IPS-15b (cell line): Measurements from ENCODE around the gene KSR1.

Experiments used
- H3K27me3 ChIP-seq: one replicate; pipeline ENCODE4 v1.6.1; 2013; ENCODE audit warnings: low read length; ENCODE audit not compliant: control insufficient read depth, insufficient read depth
- H3K36me3 ChIP-seq: one replicate; pipeline ENCODE4 v1.6.1; 2013; ENCODE audit warnings: low read length; ENCODE audit not compliant: control insufficient read depth, insufficient read depth
- H3K4me1 ChIP-seq: one replicate; pipeline ENCODE4 v1.6.1; 2013; ENCODE audit warnings: mild to moderate bottlenecking, low read length; ENCODE audit not compliant: control insufficient read depth, insufficient read depth
- H3K4me3 ChIP-seq: one replicate; pipeline ENCODE4 v1.5.1; 2013; ENCODE audit warnings: low read depth, low read length
- H3K9ac ChIP-seq: one replicate; pipeline ENCODE4 v1.6.1; 2013; ENCODE audit warnings: low read depth, mild to moderate bottlenecking, low read length
- H3K9me3 ChIP-seq: one replicate; pipeline ENCODE4 v1.6.1; 2013; ENCODE audit warnings: mild to moderate bottlenecking, low read length; ENCODE audit not compliant: control insufficient read depth, insufficient read depth

KSR1 gene

DNA sequence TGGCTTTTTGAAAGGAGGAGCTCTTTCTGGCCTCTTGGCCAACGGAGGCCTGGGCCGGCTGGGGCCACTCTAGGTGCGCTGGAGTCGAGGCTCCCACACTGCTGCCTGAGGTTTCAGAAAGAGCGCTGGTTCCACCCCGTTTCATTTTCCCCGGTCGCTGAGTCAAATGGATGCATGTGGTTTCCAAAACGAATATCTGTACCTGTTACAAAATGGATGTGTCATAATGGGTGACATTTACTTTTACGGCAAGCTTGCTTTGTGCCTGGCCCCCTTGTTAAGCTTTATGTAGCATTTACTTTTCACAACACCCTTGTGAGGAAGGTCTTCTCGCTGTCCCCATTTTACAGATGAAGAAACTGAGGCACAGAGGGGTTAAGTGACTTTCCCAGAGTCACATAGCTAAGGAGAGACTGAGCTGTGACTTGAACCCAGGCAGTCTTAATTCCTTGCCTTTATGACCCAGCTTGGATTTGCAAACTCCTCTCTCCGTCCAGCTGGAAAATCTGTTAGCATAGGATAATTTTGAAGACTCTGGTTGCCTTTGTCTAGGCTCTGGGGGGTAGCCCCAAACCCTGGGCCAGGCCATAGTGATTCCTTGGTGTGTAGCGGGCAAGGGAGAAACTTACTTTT, 10.6 kb downstream of the KSR1 start:
- Histone ChIP-seq H3K27me3 (no peaks in the 10 kb centered on the region), H3K9me3 (no peaks in the 10 kb centered on the region), H3K4me1 (peaks cover 2% of the 10 kb centered on the region), H3K4me3 (no peak overlapping the region), H3K36me3 (no peaks in the 10 kb centered on the region), H3K9ac (no peak overlapping the region)

DNA sequence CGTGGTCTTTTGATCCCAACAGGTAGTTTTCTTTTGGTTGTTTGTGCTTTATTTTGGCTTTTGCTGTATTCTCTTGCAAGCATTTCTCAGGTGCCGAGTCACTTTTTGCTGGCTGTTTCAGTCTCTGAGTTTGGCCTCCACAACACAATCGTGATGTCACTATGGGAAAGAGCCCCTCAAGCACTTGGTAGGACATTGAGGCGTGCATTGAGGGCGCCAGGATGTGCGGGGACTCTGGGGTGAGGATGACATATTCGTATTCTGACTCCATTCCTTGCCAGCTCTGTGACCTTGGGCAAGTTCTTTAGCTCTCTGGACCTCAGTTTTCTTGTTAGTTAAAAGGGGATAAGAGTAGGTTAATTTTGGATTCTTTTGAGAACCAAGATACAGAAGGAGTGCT, 13.0 kb downstream of the KSR1 start:
- H3K9me3 ChIP-seq: no peaks in the 10 kb centered on the region

GRCh38 chr17:27471321-27472269, 15.3 kb downstream of the KSR1 start:
- peaks cover 6% of the 10 kb centered on the region for H3K4me1 ChIP-seq
- H3K27me3 ChIP-seq: no peaks in the 10 kb centered on the region
- no peak overlapping the region for H3K9ac ChIP-seq
- no peak overlapping the region for H3K4me3 ChIP-seq
- no peaks in the 10 kb centered on the region for H3K9me3 ChIP-seq
- H3K36me3 ChIP-seq: no peaks in the 10 kb centered on the region

More for the DNA sequence above, 13.0 kb downstream of the KSR1 start:
- no peaks in the 10 kb centered on the region for H3K27me3 ChIP-seq
- H3K4me1 ChIP-seq: peaks cover 4% of the 10 kb centered on the region
- no peak overlapping the region for H3K4me3 ChIP-seq
- no peak overlapping the region for H3K9ac ChIP-seq
- no peaks in the 10 kb centered on the region for H3K36me3 ChIP-seq

DNA sequence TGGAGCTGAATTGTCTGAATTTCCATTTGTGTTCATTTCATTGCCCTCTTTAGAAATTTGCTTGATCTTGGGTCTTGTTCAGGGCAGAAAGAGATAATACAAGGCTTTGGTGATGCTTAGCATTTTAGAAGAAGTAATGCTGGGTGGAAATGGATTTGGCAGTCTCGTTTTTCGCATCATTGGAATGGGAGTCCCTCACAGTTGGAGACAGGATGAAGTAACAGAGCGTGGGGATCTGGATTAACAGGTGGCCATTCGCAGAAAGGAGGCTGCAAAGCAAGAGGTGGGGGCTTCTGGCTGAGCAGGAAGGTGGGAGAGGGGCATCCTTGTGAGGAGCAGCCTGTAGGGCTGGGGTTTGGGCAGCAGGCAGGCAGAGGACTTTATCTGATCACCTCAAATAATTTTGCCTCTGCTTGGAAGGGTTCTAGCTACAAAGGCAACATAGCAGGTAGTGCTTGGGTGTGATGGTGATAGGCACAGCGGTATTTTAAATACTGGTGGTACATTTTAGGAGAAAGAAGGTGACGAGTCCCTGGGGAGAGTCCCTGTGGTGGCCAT, 17.0 kb downstream of the KSR1 start:
- Histone ChIP-seq H3K27me3 (no peaks in the 10 kb centered on the region), H3K4me1 (peaks cover 14% of the 10 kb centered on the region), H3K9me3 (no peaks in the 10 kb centered on the region), H3K9ac (no peak overlapping the region), H3K4me3 (no peak overlapping the region), H3K36me3 (no peaks in the 10 kb centered on the region)

DNA sequence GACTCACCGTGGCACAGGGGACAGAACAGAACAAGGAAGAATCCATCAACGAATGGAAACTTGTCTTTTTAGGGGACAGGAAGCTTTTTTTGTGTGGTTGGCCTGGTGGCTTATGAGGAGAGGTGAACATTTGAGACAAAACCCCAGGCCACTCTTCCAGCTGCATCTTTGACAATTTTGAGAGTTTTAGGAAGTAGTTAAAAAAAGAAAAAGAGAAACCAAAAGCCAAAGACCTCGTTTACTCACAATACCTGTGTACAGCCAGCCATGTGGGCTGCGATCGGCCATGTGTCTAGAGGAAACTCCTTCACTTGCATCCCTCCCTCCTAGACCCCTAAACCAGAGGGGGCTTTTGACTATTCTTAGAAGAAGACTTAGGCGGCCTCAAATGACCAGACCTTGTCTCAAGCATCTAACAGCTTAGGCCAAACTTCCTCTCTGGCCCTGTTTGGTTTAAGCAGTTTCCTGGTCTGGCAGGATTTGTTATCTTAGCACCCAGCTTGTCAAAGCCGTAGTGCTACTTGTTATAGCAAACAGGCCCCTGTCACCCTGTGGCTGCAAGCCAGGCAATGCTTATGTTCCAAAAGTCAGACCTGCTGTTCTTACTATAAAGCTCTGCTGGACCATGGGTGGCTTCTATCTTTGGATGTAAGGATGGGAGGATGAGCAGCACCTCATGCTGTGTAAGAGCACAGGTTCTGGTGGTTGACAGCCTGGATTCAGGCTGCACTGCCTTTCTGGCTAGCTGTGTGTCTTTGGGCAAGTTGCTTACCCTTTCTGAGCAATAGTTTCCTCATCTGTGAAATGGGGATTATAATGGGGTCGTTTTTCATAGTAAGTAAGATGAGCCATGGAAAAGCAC, 17.7 kb downstream of the KSR1 start:
- H3K36me3 ChIP-seq: no peaks in the 10 kb centered on the region
- H3K27me3 ChIP-seq: no peaks in the 10 kb centered on the region
- H3K9ac ChIP-seq: no peak overlapping the region
- no peaks in the 10 kb centered on the region for H3K9me3 ChIP-seq
- peaks cover 14% of the 10 kb centered on the region for H3K4me1 ChIP-seq
- H3K4me3 ChIP-seq: no peak overlapping the region

GRCh38 chr17:27475070-27475673, 18.9 kb downstream of the KSR1 start:
- Histone ChIP-seq H3K9me3 (no peaks in the 10 kb centered on the region), H3K4me3 (no peak overlapping the region), H3K27me3 (no peaks in the 10 kb centered on the region), H3K36me3 (no peaks in the 10 kb centered on the region), H3K9ac (no peak overlapping the region), H3K4me1 (peaks cover 22% of the 10 kb centered on the region)

DNA sequence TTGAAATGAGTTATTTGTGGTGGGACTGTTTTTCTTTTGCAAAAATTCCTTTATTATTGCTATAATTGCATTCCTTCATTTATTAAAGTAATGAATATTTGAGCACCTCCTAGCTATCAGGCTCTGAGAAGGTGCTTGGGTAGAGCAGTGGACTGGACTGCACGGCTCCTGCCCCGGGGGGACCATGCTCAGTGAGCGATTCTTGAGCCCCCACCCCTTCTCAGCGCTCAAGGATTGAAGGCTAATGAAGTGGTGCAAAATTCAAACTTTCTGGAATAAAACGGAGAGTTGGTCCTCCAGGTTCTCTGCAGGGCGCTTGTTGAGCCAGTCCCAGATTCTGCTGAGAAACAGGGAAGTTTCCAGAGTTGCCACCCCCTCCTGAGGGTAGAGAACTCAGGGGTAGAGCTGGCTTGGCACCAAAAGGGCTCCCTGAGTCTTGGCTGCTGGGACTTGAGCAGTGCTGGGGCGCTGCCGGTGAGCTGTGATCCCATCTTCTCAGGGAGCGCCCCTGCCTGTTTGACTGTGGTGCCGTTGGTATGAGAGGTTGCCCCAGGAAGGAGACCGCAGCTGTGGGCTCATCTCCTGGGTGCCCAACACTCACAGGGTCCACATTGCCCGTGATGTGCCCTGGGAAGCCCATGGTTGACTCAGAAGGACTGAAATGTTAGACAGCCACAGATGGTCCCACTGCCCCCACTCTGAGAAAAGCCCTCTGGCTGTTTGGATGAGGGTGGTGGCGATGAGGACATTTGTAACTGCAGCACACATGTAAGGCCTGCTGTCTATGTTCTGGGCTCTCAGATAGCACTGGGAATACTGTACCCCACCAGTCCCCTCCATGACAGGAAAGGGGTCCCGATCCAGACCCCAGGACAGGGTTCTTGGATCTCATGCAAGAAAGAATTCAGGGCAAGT, 20.0 kb downstream of the KSR1 start:
- Histone ChIP-seq H3K27me3 (no peaks in the 10 kb centered on the region), H3K9ac (no peak overlapping the region), H3K4me3 (no peak overlapping the region), H3K9me3 (no peaks in the 10 kb centered on the region), H3K36me3 (no peaks in the 10 kb centered on the region), H3K4me1 (peaks cover 24% of the 10 kb centered on the region)

DNA sequence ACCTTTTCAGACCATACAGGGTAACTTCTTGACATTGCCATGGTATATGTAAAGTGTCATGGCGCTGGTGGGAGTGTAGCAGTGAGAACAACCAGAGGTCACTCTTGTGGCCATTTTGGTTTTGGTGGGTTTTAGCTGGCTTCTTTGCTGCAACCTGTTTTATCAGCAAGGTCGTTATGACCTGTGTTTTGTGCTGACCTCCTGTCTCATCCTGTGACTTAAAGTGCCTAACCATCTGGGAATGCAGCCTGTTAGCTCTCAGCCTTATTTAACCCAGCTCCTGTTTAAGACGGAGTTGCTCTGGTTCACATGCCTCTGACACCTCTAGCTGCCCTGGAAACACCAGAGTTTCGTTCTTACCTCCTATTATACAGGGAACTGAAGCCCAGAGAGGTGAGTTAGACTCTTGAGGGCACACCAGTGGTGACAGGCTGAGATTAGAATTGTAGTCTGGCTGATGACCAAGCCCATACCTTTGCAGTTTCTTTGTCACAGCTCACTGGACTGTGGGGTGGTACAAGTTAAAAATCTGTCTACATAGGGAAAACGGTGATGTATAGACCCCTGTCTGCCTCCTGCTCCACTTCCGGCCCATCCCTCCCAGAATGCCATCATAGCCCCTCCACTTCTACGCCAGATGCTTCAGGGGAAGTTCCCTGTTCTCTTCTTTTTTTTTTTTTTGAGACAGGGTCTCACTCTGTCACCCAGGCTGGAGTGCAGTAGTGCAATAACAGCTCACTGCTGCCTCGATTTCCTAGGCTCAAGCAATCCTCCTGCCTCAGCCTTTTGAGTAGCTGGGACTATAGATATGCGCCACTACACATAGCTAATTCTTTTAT, 21.0 kb downstream of the KSR1 start:
- Histone ChIP-seq H3K36me3 (no peaks in the 10 kb centered on the region), H3K27me3 (no peaks in the 10 kb centered on the region), H3K9ac (no peak overlapping the region), H3K4me3 (no peak overlapping the region), H3K9me3 (no peaks in the 10 kb centered on the region), H3K4me1 (peaks cover 24% of the 10 kb centered on the region)

GRCh38 chr17:27477971-27478684, 21.9 kb downstream of the KSR1 start:
- peaks cover 20% of the 10 kb centered on the region for H3K4me1 ChIP-seq
- H3K9me3 ChIP-seq: no peaks in the 10 kb centered on the region
- no peak overlapping the region for H3K4me3 ChIP-seq

More at GRCh38 chr17:27477971-27478684, 21.9 kb downstream of the KSR1 start:
- Histone ChIP-seq H3K36me3 (no peaks in the 10 kb centered on the region), H3K9ac (no peak overlapping the region), H3K27me3 (no peaks in the 10 kb centered on the region)
